Transverse colon (tissue), 4 donors: ENCODE measurements around the gene SH2B2. TPM values are rescaled to one million over a fixed set of nuclear protein-coding genes. Genes with fewer than 3 reads are reported as not detected.

Experiments used
- DNase-seq: peaks from one replicate; pipeline ENCODE4 v3.0.0-alpha.2; 2019
- H3K27ac ChIP-seq, 4 donors: fragments of 200-600 bp; sonication (generic); 2 replicates each; pipeline ENCODE4 v1.5.1; 2016 to 2018; ENCODE audit warnings: inconsistent platforms in 4 of 4
- H3K27me3 ChIP-seq: fragments of 200-600 bp; sonication (generic); 2 replicates; pipeline ENCODE4 v1.5.1; 2017; ENCODE audit warnings: inconsistent platforms
- H3K36me3 ChIP-seq, 4 donors: fragments of 200-600 bp; sonication (generic); 2 replicates each; pipeline ENCODE4 v1.5.1; 2017 to 2019; ENCODE audit warnings: inconsistent platforms in 4 of 4
- H3K4me1 ChIP-seq, 4 donors: fragments of 200-600 bp; sonication (generic); 2 replicates each; pipeline ENCODE4 v1.5.1; 2017 to 2020; ENCODE audit warnings: inconsistent platforms in 4 of 4
- H3K4me3 ChIP-seq, 4 donors: fragments of 200-600 bp; sonication (generic); 1 replicate in 1 of 4; 2 replicates in 3 of 4; pipeline versions ENCODE4 v1.5.1 to v1.6.1; 2017 to 2019; ENCODE audit warnings: inconsistent platforms in 4 of 4
- H3K9me3 ChIP-seq, 2 donors: fragments of 200-600 bp; sonication (generic); 2 replicates each; pipeline ENCODE4 v1.5.1; 2017 to 2019; ENCODE audit warnings: inconsistent platforms in 2 of 2
- CTCF ChIP-seq, 5 experiments: fragments of 200-600 bp in 3 of 5; fragments of 450-650 bp in 2 of 5; sonication (generic) in 3 of 5; IDR thresholded peaks; 1 replicate in 2 of 5; 2 replicates in 3 of 5; pipeline ENCODE4 v1.5.1; 2016 to 2017; ENCODE audit warnings: antibody characterized with exemption in 5 of 5, inconsistent platforms in 3 of 5, mild to moderate bottlenecking in 2 of 5, moderate library complexity in 1 of 5
- EP300 ChIP-seq: sonication (generic); formaldehyde crosslinking; IDR thresholded peaks from one replicate; pipeline ENCODE4 v1.6.1; 2017; ENCODE audit warnings: antibody characterized with exemption, low read depth
- POLR2A ChIP-seq: fragments of 450-650 bp; IDR thresholded peaks from one replicate; pipeline ENCODE4 v1.6.1; 2016; ENCODE audit warnings: antibody characterized with exemption, mild to moderate bottlenecking, moderate library complexity
- POLR2AphosphoS5 ChIP-seq, 3 donors: sonication (generic); formaldehyde crosslinking; IDR thresholded peaks; one replicate each; pipeline ENCODE4 v1.6.1; 2016; ENCODE audit warnings: antibody characterized with exemption in 3 of 3
- WGBS, 2 donors: methylation state at CpG; one replicate each; pipeline ENCODE4 v1.1.5; 2018; ENCODE audit warnings: low coverage in 1 of 2; 5-methylcytosine and 5-hydroxymethylcytosine counted together
- in situ Hi-C, 4 donors: fragments of 200-750 bp; cut with MboI; loops; one replicate each; pipeline versions ENCODE4 v1.15.0 to v1.15.1; 2017; ENCODE audit warnings: low sequenced_read_pairs in 3 of 4, low pct_ligation_motif_present in 1 of 4, low pct_unique_long_range_greater_than_20kb in 1 of 4
- intact Hi-C: fragments of 100-400 bp; cut with DNase I; formaldehyde crosslinking; loops from one replicate; pipeline ENCODE4 v1.15.1; 2023; ENCODE audit warnings: low total_unique reads
- total RNA-seq, 4 donors: library from RNA; depleted of rRNA; stranded (reverse); fragments of >200 nt; gene quantifications; one replicate each; pipeline ENCODE4 v1.1.0, GENCODE V29; 2016

The SH2B2 gene
- total RNA-seq, 4 donors from 2014 or later = 2.0 to 7.6 (median 2.2) TPM; not detected in 1

GRCh38 chr7:102287981-102288278, 1.3 kb downstream of the SH2B2 start:
- H3K27ac ChIP-seq = peak overlapping the region in 1 of 4 donors; percentile 77
- DNase-seq = no peak
- intact Hi-C loops = no loop called here

GRCh38 chr7:102288285-102288930, 1.7 kb downstream of the SH2B2 start:
- intact Hi-C loops (no loop called here), in situ Hi-C loops (loop anchor here in 2 of 4 donors (10.0 kb wide), 1 partner anchor 106 kb away; the partner anchor contains the start of gene PRKRIP1 (in 2 of the 2))
- no peak for DNase-seq
- no peaks in the 10 kb centered on the region for H3K9me3 ChIP-seq
- H3K4me3 ChIP-seq = peak overlapping the region in 3 of 4 donors; percentile 72 to 95 (median 79)
- H3K27ac ChIP-seq = peak overlapping the region in 1 of 4 donors; percentile 77
- no peaks in the 10 kb centered on the region for H3K27me3 ChIP-seq
- no peaks in the 10 kb centered on the region for H3K36me3 ChIP-seq
- H3K4me1 ChIP-seq = peaks cover 13 to 32% (median 26%) of the 10 kb centered on the region in 4 donors
- TF ChIP-seq POLR2AphosphoS5 (IDR thresholded peaks at IDR 0.05) (no peak), CTCF (IDR thresholded peaks at IDR 0.05) (no peak), EP300 (no peak), POLR2A (no peak)
- WGBS, 2 donors = 22% methylated on average over 10 of the region's 10 CpGs; no CpG with 5 or more reads in 1 of the 2 donors

More at GRCh38 chr7:102287981-102288278, 1.3 kb downstream of the SH2B2 start:
- H3K9me3 ChIP-seq = no peaks in the 10 kb centered on the region
- WGBS, 2 donors = 10% methylated on average over 5 of the region's 5 CpGs; no CpG with 5 or more reads in 1 of the 2 donors
- H3K27me3 ChIP-seq = no peaks in the 10 kb centered on the region
- TF ChIP-seq EP300 (no peak), POLR2A (no peak)
- H3K4me1 ChIP-seq = peaks cover 13 to 32% (median 26%) of the 10 kb centered on the region in 4 donors
- no peaks in the 10 kb centered on the region for H3K36me3 ChIP-seq
- in situ Hi-C loops = loop anchor here in 2 of 4 donors (10.0 kb wide), 1 partner anchor 107 kb away; the partner anchor contains the start of gene PRKRIP1 (in 2 of the 2)
- H3K4me3 ChIP-seq = peak overlapping the region; percentile 72 to 99 (median 87)

GRCh38 chr7:102289057-102289456, 2.4 kb downstream of the SH2B2 start:
- no peaks in the 10 kb centered on the region for H3K36me3 ChIP-seq
- intact Hi-C loops = no loop called here
- no peaks in the 10 kb centered on the region for H3K9me3 ChIP-seq
- H3K27me3 ChIP-seq = no peaks in the 10 kb centered on the region
- 47% methylated on average over 8 of the region's 9 CpGs; no CpG with 5 or more reads in 1 of the 2 donors for WGBS, 2 donors
- no peak for TF ChIP-seq POLR2AphosphoS5 (IDR thresholded peaks at IDR 0.05)
- no peak for TF ChIP-seq POLR2A
- TF ChIP-seq CTCF (IDR thresholded peaks at IDR 0.05) = no peak
- TF ChIP-seq EP300 = no peak
- no peak overlapping the region for H3K4me3 ChIP-seq
- peaks cover 13 to 32% (median 26%) of the 10 kb centered on the region in 4 donors for H3K4me1 ChIP-seq
- no peak overlapping the region for H3K27ac ChIP-seq
- in situ Hi-C loops = loop anchor here in 2 of 4 donors (10.0 kb wide), 1 partner anchor 106 kb away; the partner anchor contains the start of gene PRKRIP1 (in 2 of the 2)
- DNase-seq = no peak

- Histone ChIP-seq H3K4me1 (peaks cover 10 to 22% (median 12%) of the 10 kb centered on the region in 4 donors), H3K36me3 (no peaks in the 10 kb centered on the region), H3K27ac (no peak overlapping the region), H3K27me3 (no peaks in the 10 kb centered on the region), H3K4me3 (no peak overlapping the region), H3K9me3 (no peaks in the 10 kb centered on the region)
- TF ChIP-seq CTCF (IDR thresholded peaks at IDR 0.05) (no peak), EP300 (no peak)
- 85% methylated on average over 18 of the region's 18 CpGs; no CpG with 5 or more reads in 1 of the 2 donors for WGBS, 2 donors
- intact Hi-C loops = no loop called here
- DNase-seq = no peak
- in situ Hi-C loops = no loop called here
Observed at GRCh38 chr7:102291056-102291915, 4.6 kb downstream of the SH2B2 start.
